Uterus (tissue), 4 donors: ENCODE measurements around the gene N4BP2. TPM values are rescaled to one million over a fixed set of nuclear protein-coding genes. Genes with fewer than 3 reads are reported as not detected.

ENCODE experiments used
- DNase-seq, 2 donors: peaks; one replicate each; pipeline ENCODE4 v3.0.0-alpha.2; 2019 to 2020
- H3K27ac ChIP-seq, 2 donors: fragments of 200-600 bp; sonication (generic); 1 replicate in 1 of 2; 2 replicates in 1 of 2; pipeline ENCODE4 v1.5.1; 2016 to 2018
- H3K27me3 ChIP-seq, 2 donors: fragments of 200-600 bp; sonication (generic); one replicate each; pipeline ENCODE4 v1.5.1; 2018 to 2019; ENCODE audit warnings: control low read depth in 1 of 2
- H3K36me3 ChIP-seq, 2 donors: fragments of 200-600 bp; sonication (generic); one replicate each; pipeline ENCODE4 v1.5.1; 2019; ENCODE audit warnings: control low read depth in 1 of 2
- H3K4me1 ChIP-seq, 2 donors: fragments of 200-600 bp; sonication (generic); one replicate each; pipeline ENCODE4 v1.5.1; 2018 to 2019; ENCODE audit warnings: control low read depth in 1 of 2
- H3K4me3 ChIP-seq, 2 donors: fragments of 200-600 bp; sonication (generic); 1 replicate in 1 of 2; 2 replicates in 1 of 2; pipeline ENCODE4 v1.5.1; 2018 to 2019; ENCODE audit warnings: mild to moderate bottlenecking in 1 of 2
- H3K9me3 ChIP-seq, 2 donors: fragments of 200-600 bp; sonication (generic); one replicate each; pipeline ENCODE4 v1.5.1; 2019; ENCODE audit warnings: control low read depth in 1 of 2
- CTCF ChIP-seq, 4 experiments: fragments of 200-600 bp in 2 of 4; fragments of 450-650 bp in 2 of 4; sonication (generic) in 2 of 4; IDR thresholded peaks; one replicate each; pipeline ENCODE4 v1.5.1; 2016 to 2019; ENCODE audit warnings: antibody characterized with exemption in 4 of 4, mild to moderate bottlenecking in 2 of 4, moderate library complexity in 1 of 4
- POLR2A ChIP-seq, 2 donors: fragments of 450-650 bp; IDR thresholded peaks; one replicate each; pipeline ENCODE4 v1.6.1; 2016; ENCODE audit warnings: antibody characterized with exemption in 2 of 2, mild to moderate bottlenecking in 1 of 2, moderate library complexity in 1 of 2
- intact Hi-C: fragments of 100-400 bp; cut with DNase I; formaldehyde crosslinking; loops from one replicate; pipeline ENCODE4 v1.15.1; 2023; ENCODE audit warnings: low total_unique reads
- total RNA-seq, 4 donors: library from RNA; depleted of rRNA in 3 of 4; stranded (reverse); fragments of >200 nt in 3 of 4; gene quantifications; one replicate each; pipeline versions ENCODE4 v1.1.0 to v1.2.4, GENCODE V29; 2014 to 2023
- donor health status: DM: yes; HTN: yes; CAD: no.

Gene N4BP2
- total RNA-seq, 4 donors from 2014 or later = 7.4 to 67.4 (median 13.8) TPM

GRCh38 chr4:40053161-40053560 lies 3.5 kb upstream of the N4BP2 start:
- Histone ChIP-seq H3K27me3 (no peaks in the 10 kb centered on the region), H3K4me1 (peaks cover 0 to 2% of the 10 kb centered on the region in 2 donors), H3K27ac (no peak overlapping the region), H3K4me3 (no peak overlapping the region), H3K36me3 (no peaks in the 10 kb centered on the region), H3K9me3 (no peaks in the 10 kb centered on the region)
- DNase-seq = no peak
- TF ChIP-seq CTCF (IDR thresholded peaks at IDR 0.05) (no peak), POLR2A (IDR thresholded peaks at IDR 0.05) (no peak)
- intact Hi-C loops = no loop called here

GRCh38 chr4:40055511-40055862 lies 1.2 kb upstream of the N4BP2 start:
- Histone ChIP-seq H3K27ac (peak overlapping the region; percentile 98 to 100), H3K4me1 (peaks cover 0 to 6% of the 10 kb centered on the region in 2 donors), H3K4me3 (peak overlapping the region; percentile 68 to 90), H3K27me3 (no peaks in the 10 kb centered on the region), H3K9me3 (no peaks in the 10 kb centered on the region), H3K36me3 (no peaks in the 10 kb centered on the region)
- intact Hi-C loops = no loop called here
- TF ChIP-seq CTCF (IDR thresholded peaks at IDR 0.05) = no peak
- no peak for TF ChIP-seq POLR2A (IDR thresholded peaks at IDR 0.05)
- DNase-seq = no peak

- Histone ChIP-seq H3K27me3 (no peaks in the 10 kb centered on the region), H3K4me3 (peak overlapping the region; percentile 68 to 90), H3K36me3 (no peaks in the 10 kb centered on the region), H3K9me3 (no peaks in the 10 kb centered on the region), H3K4me1 (peaks cover 0 to 6% of the 10 kb centered on the region in 2 donors), H3K27ac (peak overlapping the region; percentile 98 to 100)
- peak; percentile 68 to 75 for DNase-seq
- intact Hi-C loops = no loop called here
- TF ChIP-seq CTCF (IDR thresholded peaks at IDR 0.05) = no peak
- TF ChIP-seq POLR2A (IDR thresholded peaks at IDR 0.05) = peak in 1 of 2 donors; percentile 49
Observed at GRCh38 chr4:40055863-40056715, 561 bp upstream of the N4BP2 start.

- Histone ChIP-seq H3K36me3 (no peaks in the 10 kb centered on the region), H3K27ac (peak overlapping the region; percentile 98 to 100), H3K9me3 (no peaks in the 10 kb centered on the region), H3K27me3 (no peaks in the 10 kb centered on the region), H3K4me3 (peak overlapping the region; percentile 68 to 90), H3K4me1 (peaks cover 0 to 6% of the 10 kb centered on the region in 2 donors)
- intact Hi-C loops = no loop called here
- DNase-seq = peak; percentile 69 to 88
- TF ChIP-seq CTCF (IDR thresholded peaks at IDR 0.05) = no peak
- TF ChIP-seq POLR2A (IDR thresholded peaks at IDR 0.05) = peak; percentile 39 to 73
Observed at GRCh38 chr4:40057586-40058091, 989 bp downstream of the N4BP2 start.

- H3K27ac ChIP-seq = peak overlapping the region; percentile 98 to 100
- H3K36me3 ChIP-seq = no peaks in the 10 kb centered on the region
- peak overlapping the region; percentile 68 to 90 for H3K4me3 ChIP-seq
- DNase-seq = no peak
- intact Hi-C loops = no loop called here
- no peaks in the 10 kb centered on the region for H3K27me3 ChIP-seq
- peaks cover 0 to 6% of the 10 kb centered on the region in 2 donors for H3K4me1 ChIP-seq
- H3K9me3 ChIP-seq = no peaks in the 10 kb centered on the region
- TF ChIP-seq CTCF (IDR thresholded peaks at IDR 0.05) (no peak), POLR2A (IDR thresholded peaks at IDR 0.05) (no peak)
Observed at GRCh38 chr4:40058121-40058520, 1.5 kb downstream of the N4BP2 start.
